CD4-positive, alpha-beta memory T cell (primary cell): ENCODE measurements around the gene FOXL2. TPM values are rescaled to one million over a fixed set of nuclear protein-coding genes. Genes with fewer than 3 reads are reported as not detected.
A peak's percentile ranks its signal among the peaks of the same experiment; 100 is the strongest.

ENCODE experiments used
- CTCF ChIA-PET: fragments of 350-600 bp; sonication (Branson Sonifier 250); formaldehyde crosslinking; loops from one replicate; lab custom pipeline; 2021; ENCODE audit warnings: inconsistent platforms; ENCODE audit not compliant: partially characterized antibody; lab: Charles Lee
- POLR2A ChIA-PET: fragments of 350-600 bp; sonication (Branson Sonifier 250); formaldehyde crosslinking; loops from one replicate; lab custom pipeline; 2021; ENCODE audit not compliant: partially characterized antibody; lab: Charles Lee
- DNase-seq, 5 donors: peaks; one replicate each; pipeline versions ENCODE4 v3.0.0 to v3.0.0-alpha.2; 2020 to 2022; ENCODE audit warnings: mixed read lengths in 1 of 5
- H3K27ac ChIP-seq: one replicate; pipeline ENCODE4 v1.7.0; 2013; ENCODE audit warnings: low read depth, low read length
- H3K27me3 ChIP-seq: 2 replicates; pipeline ENCODE4 v1.7.0; 2013; ENCODE audit warnings: mild to moderate bottlenecking, low read length, moderate library complexity; ENCODE audit not compliant: insufficient read depth
- H3K36me3 ChIP-seq: 2 replicates; pipeline ENCODE4 v1.7.0; 2013; ENCODE audit warnings: mild to moderate bottlenecking, low read length, moderate library complexity; ENCODE audit not compliant: insufficient read depth
- H3K4me1 ChIP-seq: 2 replicates; pipeline ENCODE4 v1.7.0; 2013; ENCODE audit warnings: mild to moderate bottlenecking, low read length, moderate library complexity; ENCODE audit not compliant: insufficient read depth
- H3K4me3 ChIP-seq, 2 donors: one replicate each; pipeline ENCODE4 v1.7.0; 2013; ENCODE audit warnings: low read length in 2 of 2, mild to moderate bottlenecking in 1 of 2
- H3K9me3 ChIP-seq, 2 donors: one replicate each; pipeline ENCODE4 v1.7.0; 2013; ENCODE audit warnings: low read length in 2 of 2, control low read depth in 1 of 2; ENCODE audit not compliant: control insufficient read depth in 1 of 2
- H3K27ac Mint-ChIP-seq, 7 donors: one replicate each; pipeline ENCODE4 v1.8.0; 2020 to 2021; ENCODE audit warnings: mixed read lengths in 7 of 7, mild to moderate bottlenecking in 6 of 7, inconsistent platforms in 3 of 7, moderate library complexity in 3 of 7
- H3K27me3 Mint-ChIP-seq, 2 donors: one replicate each; pipeline ENCODE4 v1.8.0; 2020 to 2021; ENCODE audit warnings: mixed read lengths in 2 of 2
- H3K36me3 Mint-ChIP-seq, 2 donors: one replicate each; pipeline ENCODE4 v1.8.0; 2020 to 2021; ENCODE audit warnings: mixed read lengths in 2 of 2, inconsistent platforms in 1 of 2, mild to moderate bottlenecking in 1 of 2
- H3K4me1 Mint-ChIP-seq, 4 donors: one replicate each; pipeline ENCODE4 v1.8.0; 2020 to 2021; ENCODE audit warnings: mixed read lengths in 4 of 4, mild to moderate bottlenecking in 1 of 4
- H3K4me3 Mint-ChIP-seq, 8 donors: one replicate each; pipeline ENCODE4 v1.8.0; 2020 to 2021; ENCODE audit warnings: mixed read lengths in 8 of 8, mild to moderate bottlenecking in 7 of 8, moderate library complexity in 6 of 8, inconsistent platforms in 3 of 8
- H3K9me3 Mint-ChIP-seq, 8 donors: one replicate each; pipeline ENCODE4 v1.8.0; 2020 to 2021; ENCODE audit warnings: mixed read lengths in 8 of 8, mild to moderate bottlenecking in 5 of 8, inconsistent platforms in 3 of 8, moderate library complexity in 1 of 8
- intact Hi-C: fragments of 100-400 bp; cut with micrococcal nuclease; formaldehyde crosslinking; loops from one replicate; pipeline ENCODE4 v1.15.1; 2023
- polyA plus RNA-seq, 2 donors: library from polyadenylated mRNA; unstranded; fragments of 300-500 nt; fragmentation: Illumina TruSeq; gene quantifications; one replicate each; pipeline ENCODE4 v1.2.3, GENCODE V29; 2021
- total RNA-seq, 2 experiments: library from RNA; stranded (reverse); gene quantifications; one replicate each; pipeline ENCODE4 v1.2.3, GENCODE V29; 2021

The FOXL2 gene
- total and polyA plus RNA-seq, 4 experiments from 2014 or later: not detected

- POLR2A ChIA-PET: no interaction called here
- CTCF ChIA-PET: interaction anchor here (1.0 to 1.9 kb wide), 4 partner anchors 10 to 360 kb away, joined by 3 to 11 read pairs (median 6); no protein-coding TSS in a partner anchor
- peak overlapping the region; percentile 62 to 93 (median 70) for H3K4me3 Mint-ChIP-seq
- intact Hi-C loops: no loop called here
- peaks cover 17 to 37% (median 21%) of the 10 kb centered on the region in 4 donors for H3K4me1 Mint-ChIP-seq
- Histone ChIP-seq H3K36me3 (no peaks in the 10 kb centered on the region), H3K27me3 (peaks cover 24% of the 10 kb centered on the region), H3K4me3 (no peak overlapping the region), H3K27ac (no peak overlapping the region), H3K9me3 (no peaks in the 10 kb centered on the region), H3K4me1 (peaks cover 24% of the 10 kb centered on the region)
- DNase-seq: no peak
- H3K27ac Mint-ChIP-seq: peak overlapping the region in 1 of 7 donors; percentile 26
- H3K36me3 Mint-ChIP-seq: no peaks in the 10 kb centered on the region
- H3K9me3 Mint-ChIP-seq: peaks cover 0 to 2% (median 0%) of the 10 kb centered on the region in 8 donors
- peaks cover 40 to 58% of the 10 kb centered on the region in 2 donors for H3K27me3 Mint-ChIP-seq
These were observed 3.8 kb upstream of the FOXL2 start for GRCh38 chr3:138950701-138951100.

- CTCF ChIA-PET: interaction anchor here (1.0 to 1.9 kb wide), 4 partner anchors 10 to 359 kb away, joined by 3 to 11 read pairs (median 6); no protein-coding TSS in a partner anchor
- H3K36me3 Mint-ChIP-seq: peaks cover 0 to 2% of the 10 kb centered on the region in 2 donors
- DNase-seq: peak in 2 of 5 donors; percentile 23 to 41
- H3K27ac ChIP-seq: no peak overlapping the region
- no peaks in the 10 kb centered on the region for H3K36me3 ChIP-seq
- peaks cover 18 to 40% (median 24%) of the 10 kb centered on the region in 4 donors for H3K4me1 Mint-ChIP-seq
- peaks cover 25% of the 10 kb centered on the region for H3K27me3 ChIP-seq
- peaks cover 0 to 6% (median 0%) of the 10 kb centered on the region in 8 donors for H3K9me3 Mint-ChIP-seq
- H3K27ac Mint-ChIP-seq: no peak overlapping the region
- peak overlapping the region; percentile 62 to 93 (median 67) for H3K4me3 Mint-ChIP-seq
- H3K9me3 ChIP-seq: no peaks in the 10 kb centered on the region
- peaks cover 41 to 57% of the 10 kb centered on the region in 2 donors for H3K27me3 Mint-ChIP-seq
- peaks cover 27% of the 10 kb centered on the region for H3K4me1 ChIP-seq
- H3K4me3 ChIP-seq: peak overlapping the region in 1 of 2 donors; percentile 14
- POLR2A ChIA-PET: no interaction called here
- intact Hi-C loops: no loop called here
These were observed 3.2 kb upstream of the FOXL2 start for GRCh38 chr3:138950006-138950644.

GRCh38 chr3:138949445-138950005 is 2.6 kb upstream of the FOXL2 start:
- H3K27ac ChIP-seq: no peak overlapping the region
- peaks cover 31% of the 10 kb centered on the region for H3K27me3 ChIP-seq
- H3K9me3 ChIP-seq: no peaks in the 10 kb centered on the region
- ChIA-PET CTCF (interaction anchor here (1.0 to 1.9 kb wide), 3 partner anchors 13 to 359 kb away, joined by 3 to 11 read pairs (median 9); no protein-coding TSS in a partner anchor), POLR2A (no interaction called here)
- no peaks in the 10 kb centered on the region for H3K36me3 ChIP-seq
- Mint-ChIP-seq H3K36me3 (peaks cover 0 to 4% of the 10 kb centered on the region in 2 donors), H3K27me3 (peaks cover 44 to 54% of the 10 kb centered on the region in 2 donors), H3K27ac (no peak overlapping the region), H3K4me1 (peaks cover 21 to 46% (median 29%) of the 10 kb centered on the region in 4 donors), H3K9me3 (peaks cover 0 to 8% (median 0%) of the 10 kb centered on the region in 8 donors), H3K4me3 (peak overlapping the region in 7 of 8 donors; percentile 34 to 93 (median 80))
- peaks cover 33% of the 10 kb centered on the region for H3K4me1 ChIP-seq
- intact Hi-C loops: loop anchor here (10.0 kb wide), 2 partner anchors 615 to 765 kb away; partner anchors contain the start of gene ARMC8
- peak overlapping the region in 1 of 2 donors; percentile 14 for H3K4me3 ChIP-seq
- DNase-seq: no peak

GRCh38 chr3:138949002-138949418 is 2.1 kb upstream of the FOXL2 start:
- Histone ChIP-seq H3K4me1 (peaks cover 38% of the 10 kb centered on the region), H3K27ac (no peak overlapping the region), H3K27me3 (peaks cover 36% of the 10 kb centered on the region), H3K9me3 (no peaks in the 10 kb centered on the region), H3K36me3 (no peaks in the 10 kb centered on the region), H3K4me3 (no peak overlapping the region)
- POLR2A ChIA-PET: no interaction called here
- no peak for DNase-seq
- H3K4me1 Mint-ChIP-seq: peaks cover 26 to 51% (median 33%) of the 10 kb centered on the region in 4 donors
- peak overlapping the region in 1 of 7 donors; percentile 36 for H3K27ac Mint-ChIP-seq
- intact Hi-C loops: loop anchor here (10.0 kb wide), 2 partner anchors 614 to 764 kb away; partner anchors contain the start of gene ARMC8
- peak overlapping the region in 7 of 8 donors; percentile 34 to 93 (median 80) for H3K4me3 Mint-ChIP-seq
- peaks cover 1 to 4% of the 10 kb centered on the region in 2 donors for H3K36me3 Mint-ChIP-seq
- peaks cover 0 to 11% (median 0%) of the 10 kb centered on the region in 8 donors for H3K9me3 Mint-ChIP-seq
- CTCF ChIA-PET: interaction anchor here (1.3 to 2.3 kb wide), 2 partner anchors 13 to 25 kb away, joined by 5 to 14 read pairs; no protein-coding TSS in a partner anchor
- H3K27me3 Mint-ChIP-seq: peaks cover 50 to 59% of the 10 kb centered on the region in 2 donors

- H3K9me3 Mint-ChIP-seq: peaks cover 0 to 14% (median 0%) of the 10 kb centered on the region in 8 donors
- H3K27me3 ChIP-seq: peaks cover 39% of the 10 kb centered on the region
- peak overlapping the region in 1 of 7 donors; percentile 30 for H3K27ac Mint-ChIP-seq
- DNase-seq: no peak
- intact Hi-C loops: loop anchor here (10.0 kb wide), 2 partner anchors 614 to 764 kb away; partner anchors contain the start of gene ARMC8
- no peaks in the 10 kb centered on the region for H3K36me3 ChIP-seq
- H3K27me3 Mint-ChIP-seq: peaks cover 53 to 64% of the 10 kb centered on the region in 2 donors
- peaks cover 1 to 4% of the 10 kb centered on the region in 2 donors for H3K36me3 Mint-ChIP-seq
- H3K4me3 Mint-ChIP-seq: peak overlapping the region in 6 of 8 donors; percentile 1 to 89 (median 21)
- H3K4me3 ChIP-seq: no peak overlapping the region
- CTCF ChIA-PET: interaction anchor here (1.2 to 2.3 kb wide), 3 partner anchors 12 to 33 kb away, joined by 3 to 14 read pairs (median 5); no protein-coding TSS in a partner anchor
- POLR2A ChIA-PET: no interaction called here
- no peaks in the 10 kb centered on the region for H3K9me3 ChIP-seq
- H3K4me1 ChIP-seq: peaks cover 41% of the 10 kb centered on the region
- peaks cover 26 to 56% (median 37%) of the 10 kb centered on the region in 4 donors for H3K4me1 Mint-ChIP-seq
- no peak overlapping the region for H3K27ac ChIP-seq
These were observed 1.5 kb upstream of the FOXL2 start for GRCh38 chr3:138948371-138949001.

- Histone ChIP-seq H3K9me3 (no peaks in the 10 kb centered on the region), H3K36me3 (no peaks in the 10 kb centered on the region), H3K4me3 (peak overlapping the region in 1 of 2 donors; percentile 45), H3K27ac (no peak overlapping the region), H3K4me1 (peaks cover 41% of the 10 kb centered on the region), H3K27me3 (peaks cover 46% of the 10 kb centered on the region)
- Mint-ChIP-seq H3K36me3 (peaks cover 1 to 4% of the 10 kb centered on the region in 2 donors), H3K4me1 (peaks cover 28 to 62% (median 37%) of the 10 kb centered on the region in 4 donors), H3K27ac (peak overlapping the region in 2 of 7 donors; percentile 3 to 51), H3K27me3 (peaks cover 56 to 71% of the 10 kb centered on the region in 2 donors), H3K9me3 (peaks cover 0 to 14% (median 0%) of the 10 kb centered on the region in 8 donors), H3K4me3 (peak overlapping the region; percentile 36 to 89 (median 70))
- intact Hi-C loops: loop anchor here (10.0 kb wide), 2 partner anchors 613 to 763 kb away; partner anchors contain the start of gene ARMC8
- DNase-seq: no peak
- CTCF ChIA-PET: interaction anchor here (1.2 to 2.3 kb wide), 4 partner anchors 11 to 32 kb away, joined by 3 to 14 read pairs (median 6); no protein-coding TSS in a partner anchor
- POLR2A ChIA-PET: no interaction called here
These were observed 671 bp upstream of the FOXL2 start for GRCh38 chr3:138947495-138948121.
